NCI-H146 (cell line): ENCODE measurements around the gene FABP7.

ENCODE experiments used
- DNase-seq: peaks from one replicate; lab custom pipeline; 2025; lab: John Stamatoyannopoulos, UW

The FABP7 gene

DNA sequence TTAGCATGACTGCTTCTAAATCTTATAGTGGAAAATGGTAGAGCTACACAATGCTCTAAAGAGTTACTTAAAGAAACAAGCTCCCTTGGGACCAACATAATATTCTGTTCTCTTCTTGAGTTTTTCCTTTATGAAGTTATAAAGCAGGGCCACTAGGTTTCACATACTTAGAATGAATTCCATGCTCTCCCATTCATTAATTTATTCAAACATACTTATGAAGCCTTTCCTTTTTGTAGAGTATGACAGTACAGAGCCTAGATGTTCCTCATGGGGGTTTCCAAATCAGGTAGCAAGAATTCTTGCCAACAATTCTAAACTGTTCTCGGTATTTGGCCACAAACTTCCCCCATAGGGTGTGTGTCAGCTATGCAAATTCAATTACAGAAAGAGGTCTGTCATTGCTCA is 20.6 kb upstream of the FABP7 start:
- no peak for DNase-seq

DNA sequence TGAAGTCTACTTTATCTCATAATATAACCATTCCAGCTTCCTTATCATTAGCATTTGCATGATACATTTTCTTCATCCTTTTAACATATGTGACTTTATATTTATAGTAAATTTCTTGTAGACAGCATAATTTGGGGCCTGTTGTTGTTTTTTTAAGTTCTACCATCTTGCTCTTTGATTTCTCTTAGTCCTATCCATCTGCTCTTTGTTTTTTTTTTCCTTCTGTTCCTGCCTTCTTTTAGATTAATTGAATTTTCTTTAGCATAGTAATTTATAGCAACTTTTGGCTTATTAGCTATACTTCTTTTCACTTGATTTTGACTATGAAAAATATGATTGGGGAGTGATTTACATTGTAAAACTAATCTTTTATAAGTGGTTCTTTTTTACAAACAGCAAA is 19.2 kb upstream of the FABP7 start:
- DNase-seq = no peak

DNA sequence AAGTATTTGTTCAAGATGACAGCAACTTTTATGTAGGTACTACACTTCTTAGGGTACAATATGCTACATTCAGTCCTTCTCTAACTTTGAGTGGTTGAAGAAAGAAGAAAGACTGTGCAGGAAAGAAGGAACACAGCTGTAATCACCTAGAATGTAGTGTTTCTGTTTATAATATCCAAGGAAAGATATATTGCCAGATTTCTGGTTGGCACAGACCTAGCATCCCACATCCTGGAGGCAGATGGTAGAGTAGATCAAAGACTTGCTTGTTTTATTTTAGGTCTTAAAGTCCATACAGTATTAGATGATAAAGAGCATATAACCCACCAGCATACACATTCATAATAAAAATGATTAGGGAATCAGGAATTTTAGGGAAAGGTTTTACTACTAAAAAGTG is 13.3 kb upstream of the FABP7 start:
- DNase-seq = no peak

- peak; percentile 64 for DNase-seq
Measured at GRCh38 chr6:122770835-122771601, 8.5 kb upstream of the FABP7 start.

GRCh38 chr6:122772724-122773415 is 6.6 kb upstream of the FABP7 start:
- DNase-seq = no peak

DNA sequence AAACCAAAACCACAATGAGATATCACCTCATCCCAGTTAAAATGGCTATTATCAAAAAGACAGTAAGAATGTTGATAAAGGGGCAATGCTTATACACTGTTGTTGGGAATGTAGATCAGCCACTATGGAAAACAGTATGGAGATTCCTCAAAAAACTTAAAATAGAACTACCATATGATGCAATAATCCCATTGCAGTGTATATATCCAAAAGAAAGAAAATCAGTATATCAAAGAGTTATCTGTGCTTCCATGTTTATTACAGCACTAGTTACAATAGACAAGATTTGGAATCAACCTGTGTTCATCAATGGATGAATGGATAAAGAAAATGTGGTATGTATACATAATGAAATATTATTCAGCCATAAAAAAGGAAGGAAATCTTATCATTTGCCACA is 3.5 kb upstream of the FABP7 start:
- DNase-seq = no peak

- no peak for DNase-seq
Measured at GRCh38 chr6:122778302-122778701, 1.2 kb upstream of the FABP7 start.

- peak; percentile 43 for DNase-seq
Measured at GRCh38 chr6:122778985-122779661, 393 bp upstream of the FABP7 start.

GRCh38 chr6:122780114-122780513 is 598 bp downstream of the FABP7 start:
- DNase-seq = no peak

GRCh38 chr6:122781716-122782115 is 2.2 kb downstream of the FABP7 start:
- DNase-seq = no peak

- DNase-seq = no peak
Measured at GRCh38 chr6:122783401-122783800, 3.9 kb downstream of the FABP7 start.

GRCh38 chr6:122785891-122786290 is 6.4 kb downstream of the FABP7 start:
- DNase-seq = no peak

DNA sequence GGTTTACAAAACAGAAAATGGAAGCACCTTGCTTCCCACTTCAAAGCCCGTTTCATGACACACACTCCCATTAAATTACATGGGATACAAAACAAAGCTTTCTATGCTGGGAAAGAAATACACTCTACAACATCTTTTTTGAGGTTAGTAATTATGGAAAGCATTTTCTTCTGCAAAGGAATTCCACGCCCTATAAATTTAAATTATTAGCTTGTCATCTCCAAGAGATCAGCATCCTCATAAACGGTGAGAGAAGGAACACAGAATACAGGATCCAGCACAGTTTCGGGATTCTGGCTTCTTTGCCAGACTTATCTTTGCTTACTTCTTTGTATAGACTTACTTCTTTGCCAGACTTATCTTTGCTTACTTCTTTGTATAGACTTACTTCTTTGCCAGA is 8.2 kb downstream of the FABP7 start:
- DNase-seq = no peak

GRCh38 chr6:122788208-122788607 is 8.7 kb downstream of the FABP7 start:
- DNase-seq = peak; percentile 47

- peak; percentile 75 for DNase-seq
Measured at GRCh38 chr6:122788663-122789181, 9.2 kb downstream of the FABP7 start.

DNA sequence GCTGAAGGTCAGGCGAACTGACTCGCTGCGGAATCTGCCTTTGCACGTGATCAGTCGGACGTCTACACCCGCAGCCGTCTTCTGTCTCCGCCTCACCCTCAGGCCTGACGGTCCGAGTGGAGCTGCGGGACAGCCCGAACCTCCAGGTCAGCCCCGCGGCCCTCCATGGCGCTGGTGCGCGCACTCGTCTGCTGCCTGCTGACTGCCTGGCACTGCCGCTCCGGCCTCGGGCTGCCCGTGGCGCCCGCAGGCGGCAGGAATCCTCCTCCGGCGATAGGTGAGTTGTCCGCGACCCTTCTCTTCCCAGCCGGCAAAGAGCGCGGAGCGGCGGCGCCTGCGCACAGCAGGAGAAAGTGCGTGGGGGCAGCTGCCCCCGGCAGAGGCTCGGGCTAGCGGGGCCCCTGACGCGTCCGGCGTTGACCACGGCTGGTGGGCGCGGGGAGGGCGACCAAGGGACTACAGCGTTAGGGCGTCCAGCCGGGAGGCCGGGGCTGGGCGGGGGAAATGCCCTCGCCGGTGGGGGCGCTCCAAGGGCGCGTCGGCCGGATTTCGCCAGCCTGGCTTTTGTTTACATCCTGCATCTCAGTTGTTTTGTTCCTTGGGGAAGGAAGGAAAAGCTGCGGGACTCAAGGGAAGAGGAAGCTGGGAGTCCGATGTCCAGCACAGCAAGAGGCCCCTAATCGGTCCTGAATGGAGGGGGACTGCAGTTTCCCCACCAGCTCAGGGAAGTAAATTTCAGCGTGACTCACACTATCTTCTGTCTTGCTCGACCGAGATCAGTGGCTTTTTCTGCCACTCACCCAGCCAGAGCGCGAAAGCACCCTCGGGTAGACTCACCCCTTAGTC is 9.9 kb downstream of the FABP7 start, which contains the start of gene SMPDL3A:
Gene SMPDL3A (plus strand): TSS at position 77 of the 846 bp plus-strand sequence. CDS start 89 bp downstream, at position 166.
- DNase-seq = peak; percentile 92

- DNase-seq = peak; percentile 87
Measured at GRCh38 chr6:122790028-122790422, 10.5 kb downstream of the FABP7 start.

- peak; percentile 47 for DNase-seq
Measured at GRCh38 chr6:122790423-122791309, 11.2 kb downstream of the FABP7 start.

GRCh38 chr6:122791310-122791679 is 11.8 kb downstream of the FABP7 start:
- no peak for DNase-seq

- DNase-seq = no peak
Measured at GRCh38 chr6:122792766-122793165, 13.2 kb downstream of the FABP7 start.

DNA sequence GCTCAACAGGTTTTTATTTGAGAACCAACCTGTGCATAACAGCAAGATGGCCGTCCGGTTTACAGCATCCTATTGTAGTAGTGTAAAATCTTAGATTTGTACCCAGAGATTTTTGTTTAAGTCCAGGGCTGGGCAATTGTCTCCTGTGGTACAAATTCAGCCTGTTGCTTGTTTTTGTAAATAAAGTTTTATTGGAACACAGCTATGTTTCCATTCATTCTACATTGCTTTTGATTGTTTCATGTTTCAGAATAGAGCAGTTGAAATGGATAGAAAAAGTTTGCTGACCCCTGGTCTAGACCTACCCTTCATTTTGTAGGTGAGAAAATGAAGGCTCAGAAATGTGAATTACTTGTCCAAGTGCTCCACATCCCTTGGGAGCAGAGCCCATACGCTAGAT is 18.0 kb downstream of the FABP7 start:
- DNase-seq = no peak
